ENCODE measurements around the gene ZDHHC14.

DNA sequence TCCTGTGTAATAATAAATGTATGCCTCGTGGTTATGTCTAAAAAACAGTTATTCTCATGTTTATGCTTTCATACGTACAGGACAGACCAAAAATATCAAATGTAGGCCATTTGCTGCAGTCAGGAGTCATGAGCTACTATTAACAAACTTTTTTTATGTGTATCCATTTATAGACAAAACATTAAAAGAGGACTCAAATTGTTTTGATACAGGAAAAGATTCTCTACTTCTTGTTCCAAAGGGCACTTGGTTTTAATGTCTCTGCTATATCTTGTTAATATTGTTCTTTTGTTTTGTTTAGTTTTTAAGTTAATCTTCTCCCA lies 155.2 kb downstream of the ZDHHC14 start:
- TF ChIP-seq, protein P1, sequence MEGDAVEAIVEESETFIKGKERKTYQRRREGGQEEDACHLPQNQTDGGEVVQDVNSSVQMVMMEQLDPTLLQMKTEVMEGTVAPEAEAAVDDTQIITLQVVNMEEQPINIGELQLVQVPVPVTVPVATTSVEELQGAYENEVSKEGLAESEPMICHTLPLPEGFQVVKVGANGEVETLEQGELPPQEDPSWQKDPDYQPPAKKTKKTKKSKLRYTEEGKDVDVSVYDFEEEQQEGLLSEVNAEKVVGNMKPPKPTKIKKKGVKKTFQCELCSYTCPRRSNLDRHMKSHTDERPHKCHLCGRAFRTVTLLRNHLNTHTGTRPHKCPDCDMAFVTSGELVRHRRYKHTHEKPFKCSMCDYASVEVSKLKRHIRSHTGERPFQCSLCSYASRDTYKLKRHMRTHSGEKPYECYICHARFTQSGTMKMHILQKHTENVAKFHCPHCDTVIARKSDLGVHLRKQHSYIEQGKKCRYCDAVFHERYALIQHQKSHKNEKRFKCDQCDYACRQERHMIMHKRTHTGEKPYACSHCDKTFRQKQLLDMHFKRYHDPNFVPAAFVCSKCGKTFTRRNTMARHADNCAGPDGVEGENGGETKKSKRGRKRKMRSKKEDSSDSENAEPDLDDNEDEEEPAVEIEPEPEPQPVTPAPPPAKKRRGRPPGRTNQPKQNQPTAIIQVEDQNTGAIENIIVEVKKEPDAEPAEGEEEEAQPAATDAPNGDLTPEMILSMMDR (IDR thresholded peaks at IDR 0.05): no peak
- TF ChIP-seq ZFX (IDR thresholded peaks at IDR 0.05; ENCODE audit: borderline replicate concordance): no peak

All from 22Rv1 (cell line).